Measurements from ENCODE around the gene HTR4.

The HTR4 gene

DNA sequence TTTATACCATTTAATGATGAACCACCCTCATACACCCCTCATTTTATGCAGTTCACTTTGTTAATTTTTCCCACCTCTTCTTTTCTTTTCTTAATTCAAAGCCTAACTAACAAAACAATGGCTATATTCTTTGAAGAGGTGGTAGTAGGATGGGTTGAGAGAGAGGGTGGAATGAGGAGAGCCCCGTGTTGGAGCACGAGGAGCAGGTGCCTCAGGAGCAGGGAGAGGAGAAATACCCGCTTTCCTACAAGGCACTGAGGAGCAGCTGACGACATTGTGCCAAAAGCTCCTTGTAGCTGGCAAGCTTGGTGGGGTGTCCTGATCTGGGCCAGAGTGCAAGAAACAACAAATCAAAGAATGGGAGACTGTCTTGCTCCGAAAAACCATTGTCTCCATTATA is 129.6 kb downstream of the HTR4 start:
- DNase-seq, result no peak

DNA sequence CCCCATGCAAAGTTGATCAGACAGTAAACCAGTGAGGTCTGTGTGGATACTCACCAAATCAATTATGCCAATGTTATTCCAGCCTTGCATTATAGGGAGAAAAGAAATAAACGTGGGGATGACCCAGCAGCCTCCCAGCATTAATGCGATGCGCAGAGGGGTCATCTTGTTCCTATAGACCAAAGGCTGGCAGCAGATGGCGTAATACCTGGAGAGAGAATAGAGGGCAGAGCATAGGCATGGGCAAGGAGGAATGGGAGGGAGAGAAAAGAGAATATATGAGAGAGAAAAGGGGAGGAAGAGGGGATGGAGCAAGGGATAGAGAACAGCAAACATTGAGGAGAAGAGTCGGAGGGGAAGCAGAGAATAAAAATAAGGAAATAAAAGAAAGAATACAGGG is 131.2 kb downstream of the HTR4 start:
- DNase-seq, result no peak

DNA sequence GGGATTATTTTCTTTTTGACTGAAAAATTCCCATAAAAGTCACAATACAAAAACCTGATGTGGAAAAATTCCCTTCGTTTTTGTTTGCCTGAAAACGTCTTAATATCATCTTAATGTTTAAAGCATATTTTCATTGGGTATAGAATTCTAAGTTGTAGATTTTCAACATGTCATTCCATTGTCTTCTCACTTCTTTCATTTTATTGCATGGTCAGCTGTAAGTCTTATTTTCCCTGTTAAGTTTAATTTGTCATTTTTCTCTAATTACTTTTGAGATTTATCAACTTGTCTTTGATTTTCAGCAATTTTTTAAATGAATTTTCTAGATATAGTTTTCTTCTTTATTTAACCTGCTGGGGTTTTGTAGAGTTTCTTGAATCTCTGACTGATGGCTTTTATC is 138.9 kb downstream of the HTR4 start:
- DNase-seq, result no peak

DNA sequence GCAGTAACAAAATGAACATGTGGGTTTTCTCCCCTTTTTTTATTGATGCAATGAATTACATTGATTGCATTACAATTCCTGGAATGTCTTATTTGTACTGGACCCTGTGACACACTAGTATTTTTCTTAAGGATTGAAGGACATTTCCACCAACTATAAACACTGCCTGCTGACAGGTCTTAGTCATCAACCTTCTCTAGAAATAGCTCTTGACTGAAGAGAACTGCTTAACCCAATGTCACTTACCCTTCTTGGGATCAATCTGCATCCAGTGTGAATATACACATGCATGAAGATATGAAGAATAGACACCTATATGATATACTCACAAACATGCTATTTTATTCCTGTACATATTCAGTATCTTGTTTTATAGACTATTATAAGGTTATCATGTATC is 140.0 kb downstream of the HTR4 start:
- DNase-seq, result no peak

DNA sequence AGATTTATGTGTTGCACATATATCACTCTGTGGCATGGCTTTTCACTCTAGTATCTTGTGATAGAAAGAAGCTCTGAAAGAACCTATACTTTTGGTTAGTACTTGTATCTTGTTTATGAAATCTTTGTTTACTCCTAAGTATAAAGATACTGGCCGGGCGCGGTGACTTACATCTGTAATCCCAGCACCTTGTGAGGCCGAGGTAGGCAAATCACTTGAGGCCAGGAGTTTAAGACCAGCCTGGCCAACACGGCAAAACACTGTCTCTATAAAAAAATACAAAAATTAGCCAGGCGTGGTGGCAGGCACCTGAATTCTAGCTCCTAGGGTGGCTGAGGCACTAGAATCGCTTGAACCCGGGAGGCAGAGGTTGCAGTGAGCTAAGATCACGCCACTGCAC is 141.8 kb downstream of the HTR4 start:
- no peak for DNase-seq

DNA sequence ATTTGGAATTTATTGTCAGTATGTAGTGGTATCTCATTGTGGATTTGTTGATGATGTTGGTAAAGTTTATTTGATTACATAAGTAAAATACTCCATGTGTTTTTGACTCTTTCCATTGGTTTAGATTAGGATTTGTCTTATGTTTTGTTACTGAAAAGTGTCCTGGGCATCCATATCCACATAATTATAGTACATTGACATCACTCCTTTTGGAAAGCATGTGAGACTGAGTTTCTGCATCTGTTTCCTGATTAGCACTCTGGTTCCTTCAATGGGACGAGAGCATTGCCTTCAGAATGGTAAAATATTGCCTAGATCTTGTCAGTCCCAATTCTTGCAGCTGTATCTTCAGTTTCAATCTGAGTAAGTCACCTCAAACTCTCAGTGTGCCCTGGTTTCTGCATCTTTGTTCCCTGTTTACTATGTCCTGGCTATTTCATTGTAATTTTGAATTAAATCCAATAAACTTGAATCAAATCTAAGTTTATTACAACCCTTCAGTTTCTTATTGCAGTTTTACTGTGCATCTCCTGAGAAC is 142.4 kb downstream of the HTR4 start:
- no peak for DNase-seq

DNA sequence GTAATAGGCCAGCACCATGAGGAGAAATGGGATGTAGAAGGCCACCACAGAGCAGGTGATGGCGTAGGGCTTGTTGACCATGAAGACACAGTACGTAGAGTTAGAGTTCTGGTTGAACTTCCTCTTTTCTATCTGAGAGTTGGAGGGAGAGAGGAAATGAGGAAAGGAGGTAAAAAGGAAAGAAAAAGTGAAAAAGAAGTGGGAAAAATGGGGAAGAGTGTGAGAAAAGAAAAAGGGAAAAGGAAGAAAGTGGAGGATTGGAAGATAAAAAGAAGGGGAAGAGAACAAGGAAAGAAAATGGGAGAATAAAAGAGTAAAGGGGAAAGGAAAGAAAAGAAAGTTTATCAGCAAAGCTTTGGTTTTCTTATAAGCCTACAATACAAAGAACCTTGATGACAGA is 144.4 kb downstream of the HTR4 start:
- DNase-seq, result no peak

DNA sequence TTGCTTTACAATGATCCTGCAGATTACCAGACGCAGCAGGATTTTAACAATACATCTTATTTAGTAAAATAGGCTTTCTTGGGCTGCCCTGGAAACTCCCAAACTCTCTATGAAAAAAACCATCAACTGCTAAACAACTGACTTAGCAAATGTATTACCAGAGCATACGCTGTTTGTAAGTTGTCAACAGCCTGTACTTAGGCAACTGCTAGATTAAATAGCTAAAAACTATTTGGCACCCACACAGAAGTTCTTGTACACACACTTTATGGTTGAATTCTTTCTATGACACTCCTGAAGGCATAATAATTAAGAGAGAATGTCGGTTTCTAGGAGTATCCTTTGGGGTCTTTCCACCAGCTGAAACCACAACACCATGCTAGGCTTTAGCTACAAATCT is 146.7 kb downstream of the HTR4 start:
- DNase-seq, result no peak

DNA sequence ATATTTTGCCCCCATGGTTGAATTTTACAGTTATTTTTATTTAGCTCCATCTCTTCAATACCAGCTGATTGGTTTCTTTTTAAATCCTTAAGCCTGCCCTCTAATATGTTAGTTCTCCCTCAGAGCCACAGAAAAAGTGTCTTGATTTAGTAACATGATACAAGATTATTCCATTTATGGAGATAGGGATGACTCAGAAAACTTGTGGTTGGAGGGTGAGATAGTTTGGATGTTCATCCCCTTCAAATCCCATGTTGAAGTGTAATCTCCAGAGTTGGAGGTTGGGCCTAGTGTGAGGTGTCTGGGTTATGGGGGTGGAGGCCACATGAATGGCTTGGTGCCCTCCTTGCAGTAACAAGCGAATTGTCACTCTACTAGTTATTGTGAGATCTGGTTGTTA is 154.9 kb downstream of the HTR4 start:
- DNase-seq, result no peak

DNA sequence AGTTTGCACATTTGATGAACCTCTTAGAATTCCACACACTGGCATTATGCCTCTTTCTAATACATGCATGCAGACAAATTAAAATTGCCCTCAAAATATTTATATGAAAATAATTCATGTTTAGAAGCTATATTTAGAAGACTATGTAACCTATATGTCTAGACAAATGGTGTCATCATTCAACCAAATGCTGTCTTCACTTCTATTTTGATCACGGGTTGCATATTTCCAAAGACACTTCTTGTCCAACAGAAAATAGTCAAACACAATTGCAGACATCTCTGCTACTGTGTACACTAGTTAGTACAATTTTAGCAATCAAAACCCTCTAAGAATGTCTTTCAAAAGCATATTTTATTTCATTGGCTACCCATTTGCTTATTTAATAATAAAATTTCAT is 156.6 kb downstream of the HTR4 start:
- no peak for DNase-seq

DNA sequence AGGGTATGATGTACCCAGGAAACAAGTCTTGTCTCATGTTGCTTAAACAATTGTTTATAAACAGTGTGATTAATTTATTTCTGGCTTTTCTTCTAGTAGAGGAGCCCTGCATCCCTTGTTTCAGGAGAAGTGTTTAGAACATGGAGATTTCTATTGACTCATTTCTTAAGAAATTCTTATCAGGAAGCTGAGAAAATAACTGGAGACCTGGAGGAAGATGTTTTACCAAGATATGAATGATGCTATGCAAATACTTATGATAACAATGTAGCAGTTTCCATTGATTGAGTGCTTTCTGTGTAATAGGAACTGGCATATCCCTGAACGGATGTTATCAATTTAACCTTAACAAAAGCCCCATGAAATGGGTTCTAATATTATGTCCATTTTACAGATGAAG is 162.0 kb downstream of the HTR4 start:
- DNase-seq, result no peak

DNA sequence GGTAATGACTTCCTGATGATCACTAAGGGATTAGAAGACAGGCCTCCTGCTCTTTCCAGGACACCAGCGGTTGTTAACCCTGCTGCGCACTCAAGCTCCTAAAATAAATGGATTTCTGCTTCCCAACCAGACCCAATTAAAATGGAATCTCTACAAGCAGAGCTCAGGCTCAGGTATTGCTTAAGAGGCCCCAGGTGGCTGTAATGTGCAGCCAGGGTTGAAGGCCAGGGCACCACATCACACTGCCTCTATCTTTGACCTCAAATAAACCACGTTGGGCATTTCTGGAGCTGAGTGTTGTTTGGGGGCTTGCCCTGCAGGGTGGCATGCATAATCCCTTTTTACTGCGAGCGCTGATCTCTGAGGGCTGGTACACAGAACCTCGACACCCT is 162.5 kb downstream of the HTR4 start:
- no peak for DNase-seq

DNA sequence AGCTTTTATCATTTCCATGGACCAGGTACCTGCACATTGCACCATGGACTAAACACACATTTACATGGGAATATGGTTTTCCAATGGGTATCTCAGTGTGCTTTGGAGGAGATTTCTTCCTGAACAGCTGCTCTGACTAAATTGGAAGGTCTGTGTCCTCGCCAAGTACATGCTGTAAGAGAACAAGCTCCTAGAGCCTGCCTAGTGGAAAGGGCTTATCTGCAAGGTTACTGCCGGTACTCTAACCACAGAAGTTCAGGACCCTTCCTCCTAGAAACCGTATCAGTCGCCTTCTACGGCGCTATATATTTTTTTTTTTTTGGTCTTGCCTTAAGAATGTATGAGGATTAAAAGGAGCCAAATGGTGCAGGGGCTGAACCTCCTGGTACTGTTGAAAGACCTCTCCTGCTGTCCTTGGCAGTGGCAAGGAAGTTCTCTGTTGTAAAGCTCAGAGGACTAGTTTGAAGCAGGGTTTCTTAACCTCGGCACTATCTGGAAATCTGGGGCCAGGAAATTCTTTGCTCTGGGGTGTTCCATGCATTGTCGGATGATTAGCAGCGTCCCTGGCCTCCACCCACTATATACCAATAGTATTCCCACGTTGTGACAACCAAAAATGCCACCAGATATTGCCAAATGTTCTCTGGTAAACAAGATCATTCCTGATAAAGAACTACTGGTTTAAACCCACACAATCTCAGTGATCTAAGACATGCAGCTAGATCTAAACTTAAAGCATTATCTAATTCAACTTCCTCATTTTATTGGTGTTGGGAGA is 163.1 kb downstream of the HTR4 start:
- DNase-seq, result no peak

DNA sequence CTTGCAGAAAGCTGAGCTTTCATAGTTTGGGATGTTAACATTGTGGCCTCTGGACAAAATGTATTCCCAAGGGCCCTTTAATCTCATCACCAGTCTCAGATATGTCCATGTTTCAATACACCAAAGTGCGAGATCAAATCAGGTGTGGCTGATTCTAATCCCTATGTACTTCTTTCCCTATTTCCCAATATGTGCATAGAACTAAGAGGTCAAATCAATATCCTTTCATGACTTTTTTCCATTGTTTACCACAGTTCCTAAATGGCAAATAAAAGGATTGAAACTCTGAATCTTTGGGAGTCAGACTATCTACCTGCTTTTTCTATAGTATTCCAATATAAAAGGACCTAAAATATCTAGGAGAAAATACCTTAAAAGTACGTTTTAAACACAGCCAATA is 165.6 kb downstream of the HTR4 start:
- DNase-seq, result no peak

DNA sequence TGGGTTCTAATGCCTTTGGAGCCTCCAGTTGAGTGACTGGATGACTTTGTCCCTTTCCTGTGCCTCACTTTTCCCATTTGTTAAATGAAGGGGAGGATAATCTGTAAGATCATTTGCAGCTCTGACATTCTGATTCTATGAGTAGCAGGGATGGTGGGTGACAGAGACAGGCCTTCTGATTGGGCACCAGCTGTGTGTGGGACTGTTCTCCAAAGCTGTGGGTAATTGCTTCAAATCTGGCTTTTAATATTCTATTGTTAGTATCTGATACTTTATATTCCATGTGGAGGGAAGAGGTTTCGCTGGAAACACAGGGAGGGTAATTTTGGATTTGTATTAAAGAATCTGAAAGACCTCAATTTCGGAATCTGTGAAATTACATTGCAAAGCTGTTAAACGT is 167.9 kb downstream of the HTR4 start:
- DNase-seq, result no peak

DNA sequence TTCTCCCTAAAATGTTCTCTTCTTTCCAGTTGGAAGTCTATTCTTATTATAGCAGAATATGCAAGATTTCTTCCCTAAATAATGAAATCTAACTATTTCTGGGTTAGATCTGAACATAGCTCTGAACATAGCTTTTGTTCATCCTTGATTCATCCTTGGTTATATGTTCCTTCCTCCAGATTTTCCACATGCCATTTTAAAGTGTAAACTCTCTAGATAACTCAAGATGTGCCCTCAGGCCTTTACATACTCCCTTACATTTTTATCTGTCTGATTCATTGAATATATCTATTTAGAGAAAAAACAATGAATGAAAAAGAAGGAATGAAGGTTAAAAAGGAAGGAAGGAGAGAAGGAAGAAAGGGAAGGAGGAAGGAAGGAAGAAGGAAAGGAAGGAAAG is 169.7 kb downstream of the HTR4 start:
- DNase-seq, result no peak

DNA sequence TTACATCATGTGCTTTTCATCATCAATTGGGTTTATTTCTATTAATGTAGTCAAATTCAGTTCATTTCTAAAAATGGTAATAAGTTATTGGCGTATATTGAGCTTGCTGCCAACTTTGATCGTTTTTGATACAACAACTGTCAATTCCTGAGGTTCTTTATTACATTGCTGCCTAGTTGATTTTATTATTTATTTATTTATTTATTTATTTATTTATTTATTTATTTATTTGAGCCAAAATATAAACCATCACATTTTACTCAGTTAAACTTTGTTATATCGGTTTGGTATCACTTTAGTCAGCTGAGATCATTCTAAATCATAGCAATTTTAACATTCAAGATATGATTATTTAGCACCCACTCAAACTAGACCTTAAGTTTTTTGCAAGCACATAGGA is 170.6 kb downstream of the HTR4 start:
- no peak for DNase-seq

DNA sequence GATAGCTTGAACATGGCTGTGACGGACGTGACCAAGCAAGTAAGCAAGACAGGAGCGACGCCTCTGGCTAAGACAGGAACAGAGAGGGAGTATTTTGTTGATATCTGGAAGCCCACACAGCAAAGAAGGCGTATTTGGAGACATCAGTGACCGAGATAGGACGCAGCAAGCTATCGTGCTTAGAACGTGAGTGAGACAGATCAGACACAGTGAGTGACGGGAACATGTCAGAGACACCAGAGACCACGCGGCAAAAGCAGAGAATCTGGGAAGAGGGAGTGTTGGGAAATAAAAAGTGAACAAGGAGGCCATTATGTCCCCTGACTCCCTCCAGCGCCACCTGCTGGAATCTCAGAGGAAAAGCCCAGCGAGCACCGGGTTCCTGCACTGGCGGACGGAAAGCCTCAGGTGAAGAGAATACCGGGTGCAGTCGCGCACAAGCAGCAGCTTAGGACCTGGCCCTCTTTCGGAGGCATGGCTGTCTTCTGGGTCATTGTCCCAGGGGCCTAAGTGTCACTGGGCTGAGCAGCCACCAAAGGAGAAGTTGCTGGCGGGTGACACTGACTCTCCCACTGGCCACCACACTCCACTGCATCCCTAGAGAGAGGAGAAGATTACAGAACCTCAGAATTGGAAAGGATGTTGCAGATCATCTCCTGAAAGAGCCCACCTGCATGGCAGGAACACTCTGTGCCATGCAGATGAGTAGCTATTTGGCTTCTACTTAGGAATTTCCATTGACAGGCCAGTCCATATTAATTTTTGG is 171.4 kb downstream of the HTR4 start:
- DNase-seq, result no peak

DNA sequence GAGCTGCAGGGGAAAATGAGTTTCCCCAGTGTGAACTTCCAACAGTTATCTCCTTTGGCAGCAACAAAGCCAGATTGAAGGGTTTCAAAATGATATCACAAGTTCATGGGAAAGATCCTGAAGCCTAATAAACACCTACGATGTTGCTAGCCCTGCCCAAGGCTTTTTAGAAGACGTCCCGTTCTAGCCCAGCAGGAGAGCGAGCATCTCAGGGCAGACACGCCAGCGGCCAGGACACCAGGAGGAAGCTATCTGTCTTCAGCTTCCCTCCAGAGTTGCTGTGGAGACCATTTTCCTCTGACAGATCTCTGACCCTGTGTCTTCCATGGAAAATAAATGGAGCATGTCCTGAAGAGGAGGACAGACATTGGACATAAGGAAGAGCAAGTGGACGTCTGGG is 172.1 kb downstream of the HTR4 start:
- no peak for DNase-seq

DNA sequence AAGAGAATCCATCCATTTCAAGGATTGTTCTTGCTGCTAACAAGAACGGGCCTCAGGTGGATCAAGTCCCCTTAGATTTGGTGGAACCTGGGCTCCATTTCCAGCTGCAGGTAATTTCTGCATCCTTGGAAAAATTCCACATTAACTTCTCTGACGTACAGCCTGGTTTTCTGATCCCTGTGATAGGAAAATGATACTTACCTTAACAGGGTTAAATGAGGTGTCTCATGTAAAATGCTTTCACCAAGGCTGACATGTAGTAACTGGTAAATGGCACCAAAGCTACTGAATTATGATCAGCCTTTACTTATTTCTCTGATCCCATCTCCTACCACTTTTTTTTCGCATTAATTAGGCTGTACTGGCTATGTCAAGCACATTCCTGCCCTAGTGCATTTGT is 176.9 kb downstream of the HTR4 start:
- DNase-seq, result no peak

DNA sequence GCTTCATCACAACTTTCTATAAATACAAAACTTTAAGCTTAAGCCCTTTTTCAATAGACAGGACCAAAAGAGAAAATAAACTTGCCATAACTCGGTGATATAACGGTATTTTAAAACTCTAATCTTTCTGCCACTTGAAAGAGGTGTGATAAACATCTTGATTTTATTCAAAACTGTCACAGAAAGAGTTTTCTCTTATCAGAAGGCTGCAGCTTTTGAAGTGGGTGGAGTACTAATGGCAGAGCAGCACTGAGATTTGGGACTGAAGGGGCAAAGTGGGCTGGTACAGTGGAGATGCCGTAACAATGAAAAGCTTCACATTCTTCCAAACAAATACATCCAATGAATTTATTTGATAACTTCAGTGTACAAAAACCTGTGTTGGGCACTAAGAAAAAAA is 178.0 kb downstream of the HTR4 start:
- DNase-seq, result no peak

DNA sequence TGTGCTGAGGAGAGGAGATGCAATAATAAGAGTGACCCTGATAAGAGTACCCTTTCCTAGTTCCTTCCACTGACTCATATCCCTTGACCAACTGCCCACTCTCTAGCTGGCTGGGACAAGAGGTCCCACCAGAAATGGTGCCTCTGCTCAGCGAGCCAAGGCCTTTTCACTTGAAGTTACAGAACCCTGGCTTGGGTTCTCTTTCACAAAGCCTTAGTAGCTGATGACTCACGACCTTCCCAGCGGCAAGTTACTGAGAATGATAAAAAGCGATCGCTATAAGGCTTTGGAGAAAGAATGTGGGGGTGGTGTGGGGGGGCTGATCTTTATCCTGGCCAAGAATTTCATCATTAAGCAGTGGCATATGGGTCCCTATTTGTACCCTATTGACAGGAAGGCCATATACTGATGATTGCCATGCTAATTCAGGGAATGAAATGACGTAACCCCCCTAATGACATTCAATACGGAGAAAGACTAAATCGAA is 180.3 kb downstream of the HTR4 start:
- DNase-seq, result no peak

DNA sequence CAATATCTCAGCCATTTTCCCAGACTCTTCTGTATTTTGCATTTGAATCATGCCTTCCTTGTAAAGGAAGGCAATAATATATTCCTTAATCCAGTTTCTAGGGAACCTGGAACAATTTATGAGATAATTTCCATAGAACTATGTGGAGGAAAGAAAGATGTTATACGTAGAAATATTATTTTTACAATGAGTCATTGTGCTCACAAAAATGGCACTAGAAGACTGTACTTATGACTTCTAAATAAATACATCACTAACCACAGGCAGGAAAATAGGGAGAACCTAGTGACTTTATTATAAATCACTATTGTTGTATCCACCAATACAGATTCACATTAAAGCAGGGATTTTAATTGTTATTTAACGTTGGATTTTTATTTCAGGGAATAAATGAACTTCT is 182.9 kb downstream of the HTR4 start:
- DNase-seq, result no peak

DNA sequence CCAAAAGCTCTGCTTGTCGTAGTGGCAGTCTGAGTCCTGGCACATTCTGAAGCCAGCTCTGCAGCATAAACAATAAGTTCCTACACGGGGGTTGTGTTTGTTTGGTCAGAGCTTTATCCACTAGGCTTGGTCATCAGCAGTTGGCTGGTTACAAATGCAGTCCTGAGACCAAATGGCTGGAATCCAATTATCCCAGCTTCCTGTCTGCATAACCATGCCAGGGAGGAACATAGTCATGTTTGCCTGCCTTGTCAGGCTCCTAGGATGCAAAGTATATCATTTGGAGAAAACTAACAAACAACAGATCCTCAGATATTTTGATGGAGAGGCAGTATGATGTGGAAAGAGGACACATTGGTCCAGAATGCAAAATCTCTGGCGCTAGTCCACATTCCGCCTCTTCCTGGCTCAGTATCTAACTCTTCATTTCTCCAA is 184.8 kb downstream of the HTR4 start:
- DNase-seq, result no peak
